GM19240 (cell line): ENCODE results near the gene XCR1.

Experiments used
- DNase-seq: peaks from one replicate; pipeline ENCODE4 v3.0.0; 2011; ENCODE audit warnings: low spot score; ENCODE audit not compliant: insufficient read length

XCR1 gene

GRCh38 chr3:45984331-45985312 lies 42.7 kb downstream of the XCR1 start:
- no peak for DNase-seq

- no peak for DNase-seq
Measured at GRCh38 chr3:45983770-45984169, 43.5 kb downstream of the XCR1 start.

GRCh38 chr3:45981346-45982074 lies 45.8 kb downstream of the XCR1 start:
- DNase-seq, result no peak

GRCh38 chr3:45980819-45981218 lies 46.5 kb downstream of the XCR1 start:
- no peak for DNase-seq

- DNase-seq, result no peak
Measured at GRCh38 chr3:45980229-45980813, 47.0 kb downstream of the XCR1 start.

- DNase-seq, result no peak
Measured at GRCh38 chr3:45979378-45979777, 47.9 kb downstream of the XCR1 start.

GRCh38 chr3:45978006-45978761 lies 49.1 kb downstream of the XCR1 start:
- no peak for DNase-seq

- no peak for DNase-seq
Measured at GRCh38 chr3:45976191-45977091, 50.8 kb downstream of the XCR1 start.

GRCh38 chr3:45975686-45976085 lies 51.6 kb downstream of the XCR1 start:
- no peak for DNase-seq

- no peak for DNase-seq
Measured at GRCh38 chr3:45974686-45975085, 52.6 kb downstream of the XCR1 start.

GRCh38 chr3:45972534-45973402 lies 54.5 kb downstream of the XCR1 start:
- no peak for DNase-seq

GRCh38 chr3:45969953-45970352 lies 57.3 kb downstream of the XCR1 start:
- no peak for DNase-seq

GRCh38 chr3:45969116-45969515 lies 58.2 kb downstream of the XCR1 start:
- DNase-seq, result no peak

- DNase-seq, result no peak
Measured at GRCh38 chr3:45968706-45969105, 58.6 kb downstream of the XCR1 start.

GRCh38 chr3:45968149-45968548 lies 59.1 kb downstream of the XCR1 start:
- DNase-seq, result no peak

- no peak for DNase-seq
Measured at GRCh38 chr3:45967724-45968123, 59.6 kb downstream of the XCR1 start.
